Nephron progenitor cell (in vitro differentiated cells): ENCODE data around the gene LLGL2.
A peak's percentile ranks its signal among the peaks of the same experiment; 100 is the strongest.

ENCODE experiments used
- DNase-seq: peaks from one replicate; pipeline ENCODE4 v3.0.0; 2021
- H3K27ac Mint-ChIP-seq: 2 replicates; pipeline ENCODE4 v1.8.0; 2021; ENCODE audit warnings: mild to moderate bottlenecking, moderate library complexity, mixed read lengths
- H3K27me3 Mint-ChIP-seq: 2 replicates; pipeline ENCODE4 v1.8.0; 2021; ENCODE audit warnings: mild to moderate bottlenecking, low read depth, mixed read lengths; ENCODE audit not compliant: poor library complexity
- H3K36me3 Mint-ChIP-seq: 2 replicates; pipeline ENCODE4 v1.8.0; 2021; ENCODE audit warnings: low read depth, mixed read lengths
- H3K4me1 Mint-ChIP-seq: 2 replicates; pipeline ENCODE4 v1.8.0; 2021; ENCODE audit warnings: mixed read lengths
- H3K4me3 Mint-ChIP-seq: 2 replicates; pipeline ENCODE4 v1.8.0; 2021; ENCODE audit warnings: mild to moderate bottlenecking, moderate library complexity, mixed read lengths
- H3K9me3 Mint-ChIP-seq: 2 replicates; pipeline ENCODE4 v1.8.0; 2021; ENCODE audit warnings: mild to moderate bottlenecking, moderate library complexity, mixed read lengths
- CTCF ChIP-seq: fragments of 200-600 bp; sonication (generic); IDR thresholded peaks from 2 replicates; pipeline ENCODE4 v1.5.0; 2021; ENCODE audit warnings: antibody characterized with exemption

The LLGL2 gene

GRCh38 chr17:75557852-75558665 lies 32.6 kb downstream of the LLGL2 start:
- TF ChIP-seq CTCF: no peak

GRCh38 chr17:75558666-75559530 lies 33.4 kb downstream of the LLGL2 start:
- no peaks in the 10 kb centered on the region for H3K9me3 Mint-ChIP-seq
- H3K36me3 Mint-ChIP-seq: no peaks in the 10 kb centered on the region
- peaks cover 35% of the 10 kb centered on the region for H3K4me1 Mint-ChIP-seq
- H3K27me3 Mint-ChIP-seq: no peaks in the 10 kb centered on the region
- no peak overlapping the region for H3K4me3 Mint-ChIP-seq
- no peak for TF ChIP-seq CTCF
- no peak overlapping the region for H3K27ac Mint-ChIP-seq
- no peak for DNase-seq

More at GRCh38 chr17:75557852-75558665, 32.6 kb downstream of the LLGL2 start:
- no peak overlapping the region for H3K27ac Mint-ChIP-seq
- H3K4me1 Mint-ChIP-seq: peaks cover 43% of the 10 kb centered on the region
- H3K27me3 Mint-ChIP-seq: no peaks in the 10 kb centered on the region
- no peaks in the 10 kb centered on the region for H3K36me3 Mint-ChIP-seq
- H3K4me3 Mint-ChIP-seq: no peak overlapping the region
- no peak for DNase-seq
- H3K9me3 Mint-ChIP-seq: no peaks in the 10 kb centered on the region

GRCh38 chr17:75559958-75560533 lies 34.5 kb downstream of the LLGL2 start:
- DNase-seq: no peak
- no peak overlapping the region for H3K27ac Mint-ChIP-seq
- no peak overlapping the region for H3K4me3 Mint-ChIP-seq
- no peaks in the 10 kb centered on the region for H3K9me3 Mint-ChIP-seq
- TF ChIP-seq CTCF: no peak
- no peaks in the 10 kb centered on the region for H3K36me3 Mint-ChIP-seq
- no peaks in the 10 kb centered on the region for H3K27me3 Mint-ChIP-seq
- H3K4me1 Mint-ChIP-seq: peaks cover 33% of the 10 kb centered on the region

GRCh38 chr17:75561927-75562603 lies 36.6 kb downstream of the LLGL2 start:
- Mint-ChIP-seq H3K4me1 (peaks cover 43% of the 10 kb centered on the region), H3K4me3 (no peak overlapping the region), H3K27ac (no peak overlapping the region), H3K36me3 (no peaks in the 10 kb centered on the region), H3K9me3 (no peaks in the 10 kb centered on the region), H3K27me3 (no peaks in the 10 kb centered on the region)
- no peak for TF ChIP-seq CTCF
- DNase-seq: no peak

DNA sequence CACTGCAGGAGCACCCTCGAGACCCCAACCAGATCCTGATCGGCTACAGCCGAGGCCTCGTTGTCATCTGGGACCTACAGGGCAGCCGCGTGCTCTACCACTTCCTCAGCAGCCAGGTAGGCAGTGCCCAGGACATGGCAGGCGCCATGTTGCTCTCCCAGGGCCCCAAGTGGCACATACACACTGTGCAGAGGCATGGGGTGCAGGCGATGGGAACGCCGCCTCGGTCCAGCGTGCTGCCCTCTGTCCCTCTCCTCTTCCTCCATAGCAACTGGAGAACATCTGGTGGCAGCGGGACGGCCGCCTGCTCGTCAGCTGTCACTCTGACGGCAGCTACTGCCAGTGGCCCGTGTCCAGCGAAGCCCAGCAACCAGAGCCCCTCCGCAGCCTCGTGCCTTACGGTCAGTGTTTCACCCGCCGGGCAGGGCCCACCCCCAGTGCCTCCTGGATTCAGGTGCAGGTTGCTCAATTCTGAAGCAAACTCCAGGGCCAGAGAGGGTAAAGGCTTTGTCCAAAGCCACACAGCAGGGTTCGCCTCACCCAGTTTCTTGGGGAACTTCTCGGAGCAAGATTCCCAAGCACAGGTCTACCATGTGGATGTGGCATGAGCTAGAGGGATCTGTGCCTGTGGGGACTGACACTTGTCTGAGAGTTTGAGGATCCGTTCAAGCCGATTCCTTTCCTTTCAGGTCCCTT lies 37.7 kb downstream of the LLGL2 start:
- peaks cover 33% of the 10 kb centered on the region for H3K4me1 Mint-ChIP-seq
- H3K9me3 Mint-ChIP-seq: no peaks in the 10 kb centered on the region

More for the DNA sequence above, 37.7 kb downstream of the LLGL2 start:
- Mint-ChIP-seq H3K4me3 (no peak overlapping the region), H3K36me3 (no peaks in the 10 kb centered on the region), H3K27ac (no peak overlapping the region), H3K27me3 (no peaks in the 10 kb centered on the region)
- DNase-seq: peak; percentile 35
- no peak for TF ChIP-seq CTCF
